GM13977 (cell line): ENCODE results near the gene CDH23.
A peak's percentile ranks its signal among the peaks of the same experiment; 100 is the strongest.

Experiments used
- DNase-seq: peaks from one replicate; pipeline ENCODE4 v3.0.0; 2012; ENCODE audit warnings: low spot score
- in situ Hi-C: fragments of 300-500 bp; cut with MboI; formaldehyde crosslinking; loops from one replicate; pipeline ENCODE4 v1.12.0; 2022; ENCODE audit warnings: low sequenced_read_pairs, low pct_unique_long_range_greater_than_20kb, mixed read lengths, inconsistent platforms; ENCODE audit not compliant: unreplicated experiment
- TF ChIP-seq, protein P1 (sequence below): IDR thresholded peaks from 2 replicates; pipeline ENCODE4 v1.5.1; 2012; ENCODE audit warnings: mild to moderate bottlenecking, control low read depth; ENCODE audit not compliant: insufficient read depth; ENCODE audit errors: extremely low read depth, missing control alignments

The CDH23 gene

DNA sequence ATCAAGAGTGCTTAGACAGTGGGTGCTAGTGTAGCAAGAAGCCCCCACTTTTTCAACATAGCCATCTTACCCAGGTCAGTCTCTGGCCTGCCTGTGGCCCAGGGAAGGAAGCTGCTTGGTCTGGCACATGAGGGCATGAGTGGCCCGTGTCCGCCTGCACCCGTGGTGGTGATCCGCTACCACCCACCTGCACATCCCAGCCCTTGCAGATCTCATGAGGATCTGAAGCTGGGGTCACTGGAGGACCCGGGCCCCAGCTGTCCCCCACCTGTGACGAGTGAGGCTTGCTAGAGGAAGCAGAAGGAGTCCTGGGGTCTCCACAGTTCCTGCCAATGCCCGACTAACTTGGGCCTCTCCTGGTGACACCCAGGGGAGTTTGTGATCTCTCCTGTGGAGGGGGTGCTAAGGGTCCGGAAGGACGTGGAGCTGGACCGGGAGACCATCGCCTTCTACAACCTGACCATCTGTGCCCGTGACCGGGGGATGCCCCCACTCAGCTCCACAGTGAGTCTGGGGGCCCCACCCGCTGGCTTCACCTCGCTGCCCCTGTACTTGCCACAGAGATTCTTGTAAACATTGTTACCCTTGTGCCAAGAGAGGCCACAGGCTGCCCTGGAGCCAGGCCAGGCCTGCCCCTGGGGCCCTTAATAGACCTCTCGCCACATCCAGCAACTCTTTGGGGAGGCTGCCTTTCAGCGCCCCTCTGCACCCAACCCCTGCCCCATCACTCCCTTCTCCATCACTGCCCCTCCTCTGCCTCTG lies 387.4 kb downstream of the CDH23 start:
- TF ChIP-seq, protein P1, sequence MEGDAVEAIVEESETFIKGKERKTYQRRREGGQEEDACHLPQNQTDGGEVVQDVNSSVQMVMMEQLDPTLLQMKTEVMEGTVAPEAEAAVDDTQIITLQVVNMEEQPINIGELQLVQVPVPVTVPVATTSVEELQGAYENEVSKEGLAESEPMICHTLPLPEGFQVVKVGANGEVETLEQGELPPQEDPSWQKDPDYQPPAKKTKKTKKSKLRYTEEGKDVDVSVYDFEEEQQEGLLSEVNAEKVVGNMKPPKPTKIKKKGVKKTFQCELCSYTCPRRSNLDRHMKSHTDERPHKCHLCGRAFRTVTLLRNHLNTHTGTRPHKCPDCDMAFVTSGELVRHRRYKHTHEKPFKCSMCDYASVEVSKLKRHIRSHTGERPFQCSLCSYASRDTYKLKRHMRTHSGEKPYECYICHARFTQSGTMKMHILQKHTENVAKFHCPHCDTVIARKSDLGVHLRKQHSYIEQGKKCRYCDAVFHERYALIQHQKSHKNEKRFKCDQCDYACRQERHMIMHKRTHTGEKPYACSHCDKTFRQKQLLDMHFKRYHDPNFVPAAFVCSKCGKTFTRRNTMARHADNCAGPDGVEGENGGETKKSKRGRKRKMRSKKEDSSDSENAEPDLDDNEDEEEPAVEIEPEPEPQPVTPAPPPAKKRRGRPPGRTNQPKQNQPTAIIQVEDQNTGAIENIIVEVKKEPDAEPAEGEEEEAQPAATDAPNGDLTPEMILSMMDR, result no peak
- in situ Hi-C loops, result no loop called here
- no peak for DNase-seq

DNA sequence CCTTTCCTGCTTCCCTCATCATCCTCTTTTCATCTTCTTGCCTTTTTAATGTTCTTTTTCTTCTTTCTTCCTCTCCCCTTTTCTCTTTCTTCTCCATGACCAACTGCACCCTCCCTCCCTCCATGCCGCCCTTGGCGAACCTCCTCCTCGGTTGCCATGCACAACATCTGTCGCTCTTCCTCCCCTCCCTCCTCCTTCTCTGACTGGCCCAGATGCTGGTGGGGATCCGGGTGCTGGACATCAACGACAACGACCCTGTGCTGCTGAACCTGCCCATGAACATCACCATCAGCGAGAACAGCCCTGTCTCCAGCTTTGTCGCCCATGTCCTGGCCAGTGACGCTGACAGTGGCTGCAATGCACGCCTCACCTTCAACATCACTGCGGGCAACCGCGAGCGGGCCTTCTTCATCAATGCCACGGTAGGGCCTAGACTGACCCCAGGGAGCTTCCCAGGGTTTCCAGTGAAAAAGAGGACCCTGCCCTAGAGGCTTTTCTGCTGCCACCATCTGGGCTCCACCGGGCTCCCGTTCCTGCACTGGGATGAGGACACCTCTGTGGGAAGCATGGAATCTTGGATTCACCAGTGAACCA lies 388.1 kb downstream of the CDH23 start:
- TF ChIP-seq, protein P1, result no peak
- no peak for DNase-seq
- in situ Hi-C loops, result no loop called here

DNA sequence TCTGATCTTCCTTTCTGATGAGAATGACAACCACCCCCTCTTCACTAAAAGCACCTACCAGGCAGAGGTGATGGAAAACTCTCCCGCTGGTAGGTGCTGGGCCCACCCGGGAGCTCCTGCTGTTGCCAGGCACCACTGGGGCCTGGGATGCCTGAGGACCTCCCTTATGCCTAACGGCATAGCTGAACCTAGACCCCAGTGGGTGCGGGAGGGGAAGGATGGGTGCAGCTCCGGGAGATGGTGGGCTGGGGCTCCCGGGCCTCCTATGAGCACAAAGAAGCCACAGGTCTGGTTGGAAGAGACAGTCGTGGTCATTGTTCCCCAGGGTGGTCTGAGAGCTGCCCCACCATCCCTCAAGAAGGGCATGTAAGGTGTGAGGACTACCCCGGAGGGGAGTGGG lies 392.2 kb downstream of the CDH23 start:
- in situ Hi-C loops, result no loop called here
- no peak for DNase-seq
- TF ChIP-seq, protein P1, result no peak

DNA sequence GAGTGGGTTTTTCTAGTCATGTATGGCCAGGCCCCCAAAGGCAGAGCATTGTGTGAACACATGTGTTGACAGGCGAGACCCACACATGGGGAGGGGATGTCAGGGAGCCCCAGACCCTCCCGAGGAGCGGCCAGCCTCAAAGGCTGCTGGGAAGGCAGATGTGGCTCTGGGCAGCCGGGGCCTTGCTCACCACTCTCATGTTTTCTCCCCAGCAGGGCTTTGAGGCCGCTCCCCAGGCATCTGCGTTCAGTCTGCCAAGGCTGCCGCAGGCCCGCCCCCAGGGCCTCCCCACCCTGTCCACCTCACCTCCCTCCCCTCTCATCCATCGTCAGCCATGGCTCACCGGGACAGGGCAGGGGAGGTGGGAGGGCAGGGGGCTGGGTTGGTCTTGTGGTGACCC lies 393.2 kb downstream of the CDH23 start:
- DNase-seq, result no peak
- TF ChIP-seq, protein P1, result no peak
- in situ Hi-C loops, result no loop called here

DNA sequence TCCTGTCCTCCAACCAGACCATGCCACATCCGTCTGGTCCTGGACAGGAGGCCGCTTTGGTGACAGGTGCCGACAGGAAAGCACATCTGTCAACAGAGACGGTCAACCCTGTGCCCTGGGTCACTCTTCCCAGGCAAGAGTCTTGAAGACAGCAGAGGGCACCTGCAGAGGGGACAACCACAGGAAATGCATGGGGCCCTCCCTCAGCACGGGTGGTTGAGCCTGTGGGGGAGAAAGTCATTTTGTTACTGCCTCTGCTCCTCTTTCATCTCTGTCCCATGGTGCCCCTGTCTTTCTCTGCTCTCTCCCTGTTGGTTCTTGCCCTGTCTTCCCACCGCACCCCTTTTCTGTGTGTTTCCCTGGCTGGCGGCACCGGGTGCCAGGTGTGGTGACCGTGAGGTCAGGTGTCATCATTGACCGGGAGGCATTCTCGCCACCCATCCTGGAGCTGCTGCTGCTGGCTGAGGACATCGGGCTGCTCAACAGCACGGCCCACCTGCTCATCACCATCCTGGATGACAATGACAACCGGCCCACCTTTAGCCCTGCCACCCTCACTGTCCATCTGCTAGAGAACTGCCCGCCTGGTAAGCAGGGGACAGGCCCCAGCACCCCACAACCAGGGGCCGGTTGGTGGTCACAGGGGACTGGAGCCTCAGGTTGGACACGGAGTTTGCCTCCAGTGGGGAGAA lies 394.2 kb downstream of the CDH23 start:
- TF ChIP-seq, protein P1, result no peak
- in situ Hi-C loops, result no loop called here
- DNase-seq, result peak; percentile 69

DNA sequence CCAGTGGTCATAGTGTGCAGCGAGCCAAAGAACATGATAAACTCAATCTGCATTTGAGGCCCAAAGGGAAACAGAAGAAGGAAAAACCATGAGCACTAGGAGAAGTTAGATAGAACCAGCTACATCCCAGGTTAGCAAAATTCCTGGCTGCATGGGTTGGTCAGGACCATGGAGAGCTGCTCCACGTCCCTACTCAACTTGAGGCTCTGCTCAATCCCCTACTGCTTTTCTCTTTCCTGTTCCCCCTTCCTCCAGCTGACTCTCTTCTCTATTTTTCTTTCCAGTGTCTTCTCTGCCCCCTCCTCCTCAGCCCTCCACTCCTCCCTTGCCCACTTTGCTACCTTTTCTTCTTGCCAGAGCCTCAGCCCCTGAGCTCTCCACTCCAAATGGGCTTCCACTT lies 398.5 kb downstream of the CDH23 start:
- DNase-seq, result no peak
- in situ Hi-C loops, result no loop called here
- TF ChIP-seq, protein P1, result no peak
